GM23338 (cell line): ENCODE data around the gene HJV. TPM values are rescaled to one million over a fixed set of nuclear protein-coding genes. Genes with fewer than 3 reads are reported as not detected.
"Not testable (repeated sequence)": the region's sequence is repeated elsewhere in the genome, so short reads cannot be mapped to it uniquely, and the experiment has no call there.

Source experiments
- ATAC-seq: fragments of 200-7000 bp; cut with Tn5 transposase; 3 replicates; pipeline ENCODE4 v1.9.1; 2020
- DNase-seq: peaks from one replicate; pipeline ENCODE4 v3.0.0-alpha.2; 2015; ENCODE audit warnings: low spot score
- H2AFZ ChIP-seq: fragments of 200-600 bp; sonication (generic); 2 replicates; pipeline ENCODE4 v1.8.0; 2016; ENCODE audit warnings: antibody characterized with exemption, mild to moderate bottlenecking, moderate library complexity
- H3F3A ChIP-seq: fragments of 200-600 bp; sonication (generic); replicated peaks from 2 replicates; pipeline ENCODE4 v1.8.0; 2017; ENCODE audit warnings: antibody characterized with exemption, mixed run types, low read depth
- H3K27ac ChIP-seq: fragments of 200-600 bp; sonication (generic); 2 replicates; pipeline ENCODE4 v1.6.1; 2016; ENCODE audit warnings: low read depth
- H3K27me3 ChIP-seq: fragments of 200-600 bp; sonication (generic); 2 replicates; pipeline ENCODE4 v1.8.0; 2016; ENCODE audit warnings: mild to moderate bottlenecking, mixed run types, moderate library complexity; ENCODE audit not compliant: insufficient read depth
- H3K36me3 ChIP-seq: fragments of 200-600 bp; sonication (generic); 2 replicates; pipeline ENCODE4 v1.8.0; 2016; ENCODE audit warnings: mild to moderate bottlenecking; ENCODE audit not compliant: insufficient read depth
- H3K4me1 ChIP-seq: fragments of 200-600 bp; sonication (generic); 2 replicates; pipeline ENCODE4 v1.8.0; 2016; ENCODE audit warnings: mild to moderate bottlenecking, moderate library complexity; ENCODE audit not compliant: insufficient read depth
- H3K4me2 ChIP-seq: fragments of 200-600 bp; sonication (generic); 2 replicates; pipeline ENCODE4 v1.7.1; 2017; ENCODE audit warnings: mixed run types
- H3K4me3 ChIP-seq: fragments of 200-600 bp; sonication (generic); 2 replicates; pipeline ENCODE4 v1.6.1; 2016; ENCODE audit warnings: mixed run types
- H3K79me2 ChIP-seq: fragments of 200-600 bp; sonication (generic); replicated peaks from 2 replicates; pipeline ENCODE4 v1.8.0; 2017; ENCODE audit warnings: mild to moderate bottlenecking; ENCODE audit not compliant: insufficient read depth
- H3K9me2 ChIP-seq: fragments of 200-600 bp; sonication (generic); 2 replicates; pipeline ENCODE4 v1.8.0; 2017; ENCODE audit not compliant: insufficient read depth
- H4K20me1 ChIP-seq: fragments of 200-600 bp; sonication (generic); replicated peaks from 2 replicates; pipeline ENCODE4 v1.8.0; 2017; ENCODE audit warnings: mild to moderate bottlenecking; ENCODE audit not compliant: insufficient read depth
- H3K27ac Mint-ChIP-seq: 2 replicates; pipeline ENCODE4 v1.8.0; 2020; ENCODE audit warnings: inconsistent platforms, mild to moderate bottlenecking, moderate library complexity, mixed read lengths
- H3K27me3 Mint-ChIP-seq: 3 replicates; pipeline ENCODE4 v1.8.0; 2022; ENCODE audit warnings: low read depth, mild to moderate bottlenecking, moderate library complexity, mixed read lengths, inconsistent platforms; ENCODE audit not compliant: insufficient read depth, poor library complexity
- H3K36me3 Mint-ChIP-seq: 3 replicates; pipeline ENCODE4 v1.8.0; 2021; ENCODE audit warnings: low read depth, mild to moderate bottlenecking, inconsistent platforms, moderate library complexity, mixed read lengths
- H3K4me1 Mint-ChIP-seq: 3 replicates; pipeline ENCODE4 v1.8.0; 2020; ENCODE audit warnings: mild to moderate bottlenecking, inconsistent platforms, mixed read lengths
- H3K4me3 Mint-ChIP-seq: 3 replicates; pipeline ENCODE4 v1.8.0; 2021; ENCODE audit warnings: moderate library complexity, mild to moderate bottlenecking, inconsistent platforms, mixed read lengths
- H3K9me3 Mint-ChIP-seq: 3 replicates; pipeline ENCODE4 v1.8.0; 2020; ENCODE audit warnings: moderate library complexity, mild to moderate bottlenecking, inconsistent platforms, mixed read lengths
- EZH2 ChIP-seq: fragments of 200-600 bp; sonication (generic); IDR thresholded peaks from one replicate; pipeline ENCODE4 v1.8.0; 2017; ENCODE audit warnings: antibody characterized with exemption, mild to moderate bottlenecking, low read depth; ENCODE audit not compliant: unreplicated experiment
- EZH2phosphoT487 ChIP-seq: fragments of 200-600 bp; sonication (generic); IDR thresholded peaks from one replicate; pipeline ENCODE4 v1.8.1; 2018; ENCODE audit warnings: antibody characterized with exemption; ENCODE audit not compliant: unreplicated experiment
- JUNB ChIP-seq: IDR thresholded peaks from one replicate; pipeline ENCODE4 v1.6.1; 2016; ENCODE audit warnings: antibody characterized with exemption; ENCODE audit not compliant: unreplicated experiment
- NANOG ChIP-seq: IDR thresholded peaks from 2 replicates; pipeline ENCODE4 v1.6.1; 2016; ENCODE audit warnings: antibody characterized with exemption, borderline replicate concordance
- POLR2AphosphoS5 ChIP-seq: IDR thresholded peaks from 2 replicates; pipeline ENCODE4 v1.6.1; 2016; ENCODE audit warnings: antibody characterized with exemption, low read depth
- REST ChIP-seq: IDR thresholded peaks from one replicate; pipeline ENCODE4 v1.6.1; 2018; ENCODE audit warnings: antibody characterized with exemption; ENCODE audit not compliant: unreplicated experiment
- ZNF114 ChIP-seq: fragments of 250-450 bp; sonication (Bioruptor Pico); IDR thresholded peaks from 2 replicates; pipeline ENCODE4 v1.5.0; 2020; ENCODE audit warnings: mild to moderate bottlenecking, moderate library complexity
- ZNF462 ChIP-seq: fragments of 250-450 bp; sonication (Bioruptor Pico); IDR thresholded peaks from 2 replicates; pipeline ENCODE4 v1.5.0; 2020; ENCODE audit warnings: mild to moderate bottlenecking, moderate library complexity
- polyA plus RNA-seq: library from polyadenylated mRNA; unstranded; fragments of >200 nt; fragmentation: Nextera tagmentation; extraction: Ambion mirVana; gene quantifications from 2 replicates; pipeline ENCODE4 v1.2.1, GENCODE V29; 2016
- total RNA-seq: library from RNA; depleted of rRNA; stranded (reverse); fragments of >200 nt; shearing (Covaris generic); gene quantifications from 2 replicates; pipeline ENCODE4 v1.2.3, GENCODE V29; 2014
- TF ChIP-seq, protein P1 (sequence below): IDR thresholded peaks from 2 replicates; pipeline ENCODE4 v1.6.1; 2016; ENCODE audit warnings: antibody characterized with exemption

HJV gene
- total and polyA plus RNA-seq, 2 experiments from 2014 or later: 0.42 to 0.45 TPM

DNA sequence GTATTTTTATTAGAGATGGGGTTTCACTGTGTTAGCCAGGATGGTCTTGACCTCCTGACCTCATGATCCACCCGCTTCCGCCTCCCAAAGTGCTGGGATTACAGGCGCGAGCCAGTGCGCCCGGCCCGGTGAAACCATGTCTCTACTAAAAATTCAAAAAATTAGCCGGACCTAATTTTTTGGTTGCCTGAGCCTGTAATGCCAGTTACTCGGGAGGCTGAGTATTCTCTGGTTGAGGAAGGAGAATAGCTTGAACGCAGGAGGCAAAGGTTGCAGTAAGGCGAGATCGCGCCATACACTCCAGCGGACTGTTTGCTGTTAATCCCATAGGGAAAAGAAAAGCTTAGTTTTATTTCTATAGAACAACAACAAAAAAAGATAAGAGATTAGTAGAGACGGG is 29.9 kb upstream of the HJV start:
- Mint-ChIP-seq H3K27me3 (peaks cover 8% of the 10 kb centered on the region), H3K9me3 (no peaks in the 10 kb centered on the region; the same call in 2 of the 3 replicates), H3K36me3 (no peaks in the 10 kb centered on the region), H3K4me3 (peak overlapping the region; percentile 77), H3K27ac (peak overlapping the region; percentile 100), H3K4me1 (peaks cover 4% of the 10 kb centered on the region)
- H3K27me3 ChIP-seq: no peaks in the 10 kb centered on the region
- peak overlapping the region; percentile 67 for H3K4me2 ChIP-seq
- no peaks in the 10 kb centered on the region for H4K20me1 ChIP-seq
- H2AFZ ChIP-seq: no peak overlapping the region
- H3K79me2 ChIP-seq: no peaks in the 10 kb centered on the region
- no peaks in the 10 kb centered on the region for H3K36me3 ChIP-seq
- H3F3A ChIP-seq: 0 out of 2 replicates have a peak, but pooled peaks cover 3% of the 10 kb centered on the region
- H3K9me2 ChIP-seq: no peaks in the 10 kb centered on the region
- DNase-seq (no peak), ATAC-seq (peak; percentile 55)
- TF ChIP-seq ZNF114 (no peak), EZH2 (no peak), EZH2phosphoT487 (no peak), NANOG (no peak), POLR2AphosphoS5 (no peak), JUNB (no peak), ZNF462 (CRISPR knock-in tag) (no peak), REST (no peak)
- TF ChIP-seq, protein P1, sequence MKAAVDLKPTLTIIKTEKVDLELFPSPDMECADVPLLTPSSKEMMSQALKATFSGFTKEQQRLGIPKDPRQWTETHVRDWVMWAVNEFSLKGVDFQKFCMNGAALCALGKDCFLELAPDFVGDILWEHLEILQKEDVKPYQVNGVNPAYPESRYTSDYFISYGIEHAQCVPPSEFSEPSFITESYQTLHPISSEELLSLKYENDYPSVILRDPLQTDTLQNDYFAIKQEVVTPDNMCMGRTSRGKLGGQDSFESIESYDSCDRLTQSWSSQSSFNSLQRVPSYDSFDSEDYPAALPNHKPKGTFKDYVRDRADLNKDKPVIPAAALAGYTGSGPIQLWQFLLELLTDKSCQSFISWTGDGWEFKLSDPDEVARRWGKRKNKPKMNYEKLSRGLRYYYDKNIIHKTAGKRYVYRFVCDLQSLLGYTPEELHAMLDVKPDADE: no peak
- peak overlapping the region; percentile 48 for H3K4me3 ChIP-seq
- H3K4me1 ChIP-seq: no peaks in the 10 kb centered on the region
- peak overlapping the region; percentile 90 for H3K27ac ChIP-seq

- H3K4me3 ChIP-seq, H3K27me3 Mint-ChIP-seq, ATAC-seq, H3K27me3 ChIP-seq, H3K9me3 Mint-ChIP-seq, H3K9me2 ChIP-seq, H3K27ac ChIP-seq, DNase-seq, H3K4me3 Mint-ChIP-seq, H3K4me1 ChIP-seq, H3F3A ChIP-seq, H3K4me2 ChIP-seq, H3K36me3 Mint-ChIP-seq, H2AFZ ChIP-seq, H3K4me1 Mint-ChIP-seq, H3K27ac Mint-ChIP-seq, H4K20me1 ChIP-seq, H3K36me3 ChIP-seq, H3K79me2 ChIP-seq: not testable (repeated sequence)
These were observed 29.1 kb upstream of the HJV start for GRCh38 chr1:146050652-146050963.
